Tibial artery (tissue), 4 donors: ENCODE results near the gene CFAP77.

Source experiments
- DNase-seq, 2 donors: peaks; one replicate each; pipeline ENCODE4 v3.0.0-alpha.2; 2019
- H3K27ac ChIP-seq, 2 donors: fragments of 200-600 bp; sonication (generic) in 1 of 2; 1 replicate in 1 of 2; 2 replicates in 1 of 2; pipeline ENCODE4 v1.5.1; 2018 to 2019; ENCODE audit warnings: mild to moderate bottlenecking in 1 of 2
- H3K27me3 ChIP-seq, 2 donors: fragments of 200-600 bp; sonication (generic) in 1 of 2; one replicate each; pipeline versions ENCODE4 v1.5.1 to v1.6.0; 2016 to 2019
- H3K36me3 ChIP-seq, 3 donors: fragments of 200-600 bp; sonication (generic) in 2 of 3; one replicate each; pipeline ENCODE4 v1.5.1; 2016 to 2019; ENCODE audit warnings: mild to moderate bottlenecking in 2 of 3
- H3K4me1 ChIP-seq, 4 donors: fragments of 200-600 bp; sonication (generic) in 2 of 4; 1 replicate in 3 of 4; 2 replicates in 1 of 4; pipeline ENCODE4 v1.5.1; 2016 to 2019
- H3K4me3 ChIP-seq, 2 donors: fragments of 200-600 bp; sonication (generic) in 1 of 2; 1 replicate in 1 of 2; 2 replicates in 1 of 2; pipeline ENCODE4 v1.5.1; 2018 to 2019; ENCODE audit warnings: mild to moderate bottlenecking in 2 of 2
- H3K9me3 ChIP-seq, 3 donors: fragments of 200-600 bp; sonication (generic) in 1 of 3; one replicate each; pipeline ENCODE4 v1.5.1; 2016 to 2019
- intact Hi-C: fragments of 100-400 bp; cut with DNase I; formaldehyde crosslinking; loops from one replicate; pipeline ENCODE4 v1.15.0; 2023; ENCODE audit warnings: low total_unique reads
- TF ChIP-seq, protein P1 (sequence below), 2 experiments: fragments of 200-600 bp in 1 of 2; fragments of 450-650 bp in 1 of 2; IDR thresholded peaks; one replicate each; pipeline ENCODE4 v1.5.1; 2017 to 2019; ENCODE audit warnings: antibody characterized with exemption in 2 of 2, mild to moderate bottlenecking in 1 of 2, moderate library complexity in 1 of 2

The CFAP77 gene

DNA sequence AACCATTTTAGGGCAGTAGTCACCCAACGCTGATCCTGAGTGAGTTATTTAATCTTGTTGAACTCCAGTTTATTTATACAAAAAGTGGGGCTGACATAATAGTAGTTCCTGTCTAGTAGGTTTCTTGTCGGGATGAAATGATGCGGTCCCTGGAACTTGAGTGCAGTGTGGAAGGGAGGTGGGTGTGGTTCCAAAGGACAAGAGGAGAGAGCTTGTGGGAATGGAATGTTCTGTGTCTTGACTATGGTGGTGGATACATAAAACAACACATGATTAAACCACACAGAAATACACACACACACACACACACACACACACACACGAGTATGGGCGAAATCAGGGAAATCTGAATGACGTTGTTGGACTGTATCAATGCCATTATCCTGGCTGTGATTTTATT, 106.3 kb downstream of the CFAP77 start:
- H3K4me3 ChIP-seq = no peak overlapping the region
- no peaks in the 10 kb centered on the region for H3K9me3 ChIP-seq
- no peaks in the 10 kb centered on the region for H3K4me1 ChIP-seq
- DNase-seq = no peak
- H3K27ac ChIP-seq = no peak overlapping the region
- intact Hi-C loops = no loop called here
- H3K36me3 ChIP-seq = no peaks in the 10 kb centered on the region
- H3K27me3 ChIP-seq = peaks cover 0 to 55% of the 10 kb centered on the region in 2 donors
- TF ChIP-seq, protein P1, sequence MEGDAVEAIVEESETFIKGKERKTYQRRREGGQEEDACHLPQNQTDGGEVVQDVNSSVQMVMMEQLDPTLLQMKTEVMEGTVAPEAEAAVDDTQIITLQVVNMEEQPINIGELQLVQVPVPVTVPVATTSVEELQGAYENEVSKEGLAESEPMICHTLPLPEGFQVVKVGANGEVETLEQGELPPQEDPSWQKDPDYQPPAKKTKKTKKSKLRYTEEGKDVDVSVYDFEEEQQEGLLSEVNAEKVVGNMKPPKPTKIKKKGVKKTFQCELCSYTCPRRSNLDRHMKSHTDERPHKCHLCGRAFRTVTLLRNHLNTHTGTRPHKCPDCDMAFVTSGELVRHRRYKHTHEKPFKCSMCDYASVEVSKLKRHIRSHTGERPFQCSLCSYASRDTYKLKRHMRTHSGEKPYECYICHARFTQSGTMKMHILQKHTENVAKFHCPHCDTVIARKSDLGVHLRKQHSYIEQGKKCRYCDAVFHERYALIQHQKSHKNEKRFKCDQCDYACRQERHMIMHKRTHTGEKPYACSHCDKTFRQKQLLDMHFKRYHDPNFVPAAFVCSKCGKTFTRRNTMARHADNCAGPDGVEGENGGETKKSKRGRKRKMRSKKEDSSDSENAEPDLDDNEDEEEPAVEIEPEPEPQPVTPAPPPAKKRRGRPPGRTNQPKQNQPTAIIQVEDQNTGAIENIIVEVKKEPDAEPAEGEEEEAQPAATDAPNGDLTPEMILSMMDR (IDR thresholded peaks at IDR 0.05) = no peak

DNA sequence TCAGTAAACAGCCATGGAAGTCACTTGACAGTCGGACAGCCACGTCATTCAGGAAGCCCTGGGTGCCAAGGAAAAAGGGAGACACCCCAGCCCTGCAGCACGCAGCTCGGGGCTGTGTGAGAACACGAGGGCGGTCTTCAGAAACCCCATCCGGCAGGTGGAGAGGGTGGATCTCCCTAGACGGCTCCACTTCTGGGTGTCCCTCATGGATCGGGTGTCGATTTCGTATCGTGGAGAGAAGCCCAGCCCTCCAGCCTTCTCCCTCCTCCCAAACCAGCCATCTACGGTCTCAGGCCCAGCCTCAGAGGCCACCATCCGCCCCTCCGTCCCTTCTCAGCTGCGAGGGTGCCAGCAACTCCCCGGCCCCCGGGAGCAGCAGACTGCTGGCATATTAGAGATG, 106.9 kb downstream of the CFAP77 start:
- intact Hi-C loops = no loop called here
- peaks cover 0 to 50% of the 10 kb centered on the region in 2 donors for H3K27me3 ChIP-seq
- TF ChIP-seq, protein P1 (IDR thresholded peaks at IDR 0.05) = no peak

DNA sequence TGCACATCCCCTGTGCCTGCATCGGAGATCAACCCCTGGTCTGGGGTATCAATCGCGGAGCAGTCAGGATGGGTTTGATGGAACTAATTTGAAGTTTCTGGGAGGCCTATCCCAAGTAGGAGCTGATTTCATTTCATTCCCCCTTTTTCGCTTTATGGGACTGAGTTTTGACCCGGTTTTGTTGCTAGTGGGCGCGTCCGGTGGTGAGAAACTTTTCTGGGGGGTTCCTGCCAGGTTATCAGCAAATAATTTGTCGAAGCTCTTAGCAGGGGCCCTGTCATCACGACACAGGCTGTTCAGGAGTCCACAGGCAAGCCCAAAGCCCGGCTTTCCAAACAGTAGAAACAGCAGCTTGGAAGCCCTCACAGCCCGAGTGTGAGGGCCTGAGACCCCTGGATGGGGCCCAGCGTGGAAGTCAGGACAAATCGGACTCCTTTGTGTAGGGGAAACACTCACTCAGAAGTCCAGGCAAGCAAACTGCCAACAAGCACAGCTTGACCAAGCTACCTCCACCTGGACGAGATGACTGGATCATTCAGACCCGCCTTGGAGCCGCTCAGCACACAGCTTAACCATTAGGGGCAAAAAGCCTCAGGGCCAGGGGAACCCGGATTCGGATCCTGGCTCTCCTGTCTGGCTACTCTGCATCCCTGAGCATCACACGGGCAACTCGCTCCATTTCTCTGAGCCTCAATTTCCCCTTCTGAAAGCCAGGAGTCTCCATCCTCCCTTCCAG, 108.0 kb downstream of the CFAP77 start:
- Histone ChIP-seq H3K27ac (no peak overlapping the region), H3K36me3 (no peaks in the 10 kb centered on the region), H3K27me3 (peaks cover 0 to 45% of the 10 kb centered on the region in 2 donors), H3K4me1 (no peaks in the 10 kb centered on the region), H3K9me3 (no peaks in the 10 kb centered on the region), H3K4me3 (no peak overlapping the region)
- TF ChIP-seq, protein P1 (IDR thresholded peaks at IDR 0.05) = no peak
- intact Hi-C loops = no loop called here
- DNase-seq = no peak

More for the DNA sequence above, 106.9 kb downstream of the CFAP77 start:
- H3K9me3 ChIP-seq = no peaks in the 10 kb centered on the region
- H3K4me3 ChIP-seq = no peak overlapping the region
- no peaks in the 10 kb centered on the region for H3K36me3 ChIP-seq
- DNase-seq = no peak
- H3K4me1 ChIP-seq = no peaks in the 10 kb centered on the region
- H3K27ac ChIP-seq = no peak overlapping the region

- no peaks in the 10 kb centered on the region for H3K4me1 ChIP-seq
- H3K27ac ChIP-seq = no peak overlapping the region
- no peaks in the 10 kb centered on the region for H3K36me3 ChIP-seq
- no peak overlapping the region for H3K4me3 ChIP-seq
- no peak for DNase-seq
- H3K27me3 ChIP-seq = peaks cover 0 to 40% of the 10 kb centered on the region in 2 donors
- TF ChIP-seq, protein P1 (IDR thresholded peaks at IDR 0.05) = no peak
- H3K9me3 ChIP-seq = no peaks in the 10 kb centered on the region
- intact Hi-C loops = no loop called here
Measured at GRCh38 chr9:132518626-132519025, 108.6 kb downstream of the CFAP77 start.

DNA sequence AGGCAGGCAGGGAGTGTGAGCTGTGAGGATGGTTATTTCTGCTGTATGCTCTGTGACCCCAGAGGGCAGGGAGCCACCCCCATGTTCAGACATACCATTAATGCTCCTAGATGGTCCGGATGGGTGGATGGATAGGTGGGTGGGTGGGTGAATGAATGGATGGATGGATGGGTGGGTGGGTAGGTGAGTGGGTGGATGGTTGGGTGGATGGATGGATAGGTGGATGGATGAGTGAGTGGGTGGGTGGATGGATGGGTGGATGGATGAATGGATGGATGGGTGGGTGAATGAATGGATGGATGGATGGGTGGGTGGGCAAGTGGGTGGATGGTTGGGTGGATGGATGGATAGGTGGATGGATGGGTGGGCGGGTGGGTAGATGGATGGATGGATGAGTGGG, 109.0 kb downstream of the CFAP77 start:
- Histone ChIP-seq H3K27me3 (peaks cover 0 to 38% of the 10 kb centered on the region in 2 donors), H3K9me3 (no peaks in the 10 kb centered on the region), H3K4me3 (no peak overlapping the region), H3K4me1 (no peaks in the 10 kb centered on the region), H3K27ac (no peak overlapping the region), H3K36me3 (no peaks in the 10 kb centered on the region)
- intact Hi-C loops = no loop called here
- DNase-seq = no peak
- TF ChIP-seq, protein P1 (IDR thresholded peaks at IDR 0.05) = no peak
